Thymus (tissue), 11 donors: Measurements from ENCODE around the gene LMTK2. TPM values are rescaled to one million over a fixed set of nuclear protein-coding genes. Genes with fewer than 3 reads are reported as not detected.

Experiments
- DNase-seq, 9 donors: peaks; one replicate each; pipeline ENCODE4 v3.0.0-alpha.2; 2013; ENCODE audit warnings: low spot score in 9 of 9, low read depth in 6 of 9, missing footprints in 1 of 9
- H3K27ac ChIP-seq, 2 donors: one replicate each; pipeline ENCODE4 v1.5.1; 2013; ENCODE audit warnings: control low read depth in 1 of 2, low read depth in 1 of 2, low read length in 1 of 2, mild to moderate bottlenecking in 1 of 2, moderate library complexity in 1 of 2
- H3K27me3 ChIP-seq, 2 donors: one replicate each; pipeline ENCODE4 v1.5.1; 2013; ENCODE audit warnings: low read length in 1 of 2; ENCODE audit not compliant: control insufficient read depth in 2 of 2, insufficient read depth in 1 of 2
- H3K36me3 ChIP-seq, 2 donors: one replicate each; pipeline ENCODE4 v1.5.1; 2013; ENCODE audit warnings: low read length in 1 of 2, mild to moderate bottlenecking in 1 of 2, moderate library complexity in 1 of 2; ENCODE audit not compliant: control insufficient read depth in 2 of 2, insufficient read depth in 2 of 2
- H3K4me1 ChIP-seq, 2 donors: one replicate each; pipeline ENCODE4 v1.5.1; 2013; ENCODE audit warnings: low read length in 2 of 2; ENCODE audit not compliant: control insufficient read depth in 2 of 2, insufficient read depth in 2 of 2
- H3K4me3 ChIP-seq, 2 donors: one replicate each; pipeline ENCODE4 v1.5.1; 2013; ENCODE audit warnings: low read length in 2 of 2, control low read depth in 1 of 2, mild to moderate bottlenecking in 1 of 2
- H3K9me3 ChIP-seq, 2 donors: one replicate each; pipeline ENCODE4 v1.5.1; 2013; ENCODE audit warnings: low read length in 1 of 2, mild to moderate bottlenecking in 1 of 2; ENCODE audit not compliant: control insufficient read depth in 2 of 2, insufficient read depth in 1 of 2
- WGBS: extraction: QIAGEN DNeasy Blood & Tissue Kit; methylation state at CpG from one replicate; pipeline ENCODE4 v1.1.7; 2013; 5-methylcytosine and 5-hydroxymethylcytosine counted together
- polyA plus RNA-seq: library from polyadenylated mRNA; stranded (reverse); fragments of 200-250 nt; gene quantifications from one replicate; pipeline ENCODE4 v1.2.3, GENCODE V29; 2013
- total RNA-seq: library from RNA; stranded (reverse); fragments of 120-200 nt; gene quantifications from one replicate; pipeline ENCODE4 v1.2.4, GENCODE V29; 2013
- donor health status: healthy.

Gene LMTK2
- total and polyA plus RNA-seq, 2 donors, result 4.4 to 5.4 TPM

GRCh38 chr7:98163704-98164494 is 57.2 kb downstream of the LMTK2 start:
- no peak overlapping the region for H3K27ac ChIP-seq
- no peak for DNase-seq
- no peaks in the 10 kb centered on the region for H3K9me3 ChIP-seq
- no peaks in the 10 kb centered on the region for H3K27me3 ChIP-seq
- H3K4me1 ChIP-seq, result peaks cover 0 to 3% of the 10 kb centered on the region in 2 donors
- 93% methylated on average over 16 of the region's 16 CpGs for WGBS
- peaks cover 4 to 10% of the 10 kb centered on the region in 2 donors for H3K36me3 ChIP-seq
- no peak overlapping the region for H3K4me3 ChIP-seq

GRCh38 chr7:98165827-98166667 is 59.4 kb downstream of the LMTK2 start:
- H3K36me3 ChIP-seq, result peaks cover 3 to 6% of the 10 kb centered on the region in 2 donors
- no peaks in the 10 kb centered on the region for H3K9me3 ChIP-seq
- no peak overlapping the region for H3K27ac ChIP-seq
- peaks cover 0 to 3% of the 10 kb centered on the region in 2 donors for H3K4me1 ChIP-seq
- no peak overlapping the region for H3K4me3 ChIP-seq
- 84% methylated on average over 18 of the region's 18 CpGs for WGBS
- DNase-seq, result peak in 8 of 9 donors; percentile 2 to 46 (median 7)
- no peaks in the 10 kb centered on the region for H3K27me3 ChIP-seq

- Histone ChIP-seq H3K36me3 (peaks cover 6 to 9% of the 10 kb centered on the region in 2 donors), H3K9me3 (no peaks in the 10 kb centered on the region), H3K27me3 (no peaks in the 10 kb centered on the region), H3K27ac (no peak overlapping the region), H3K4me3 (no peak overlapping the region), H3K4me1 (peaks cover 0 to 3% of the 10 kb centered on the region in 2 donors)
- DNase-seq, result no peak
- WGBS, result 93% methylated on average over 2 of the region's 2 CpGs
Observed at GRCh38 chr7:98166668-98166970, 60.0 kb downstream of the LMTK2 start.

DNA sequence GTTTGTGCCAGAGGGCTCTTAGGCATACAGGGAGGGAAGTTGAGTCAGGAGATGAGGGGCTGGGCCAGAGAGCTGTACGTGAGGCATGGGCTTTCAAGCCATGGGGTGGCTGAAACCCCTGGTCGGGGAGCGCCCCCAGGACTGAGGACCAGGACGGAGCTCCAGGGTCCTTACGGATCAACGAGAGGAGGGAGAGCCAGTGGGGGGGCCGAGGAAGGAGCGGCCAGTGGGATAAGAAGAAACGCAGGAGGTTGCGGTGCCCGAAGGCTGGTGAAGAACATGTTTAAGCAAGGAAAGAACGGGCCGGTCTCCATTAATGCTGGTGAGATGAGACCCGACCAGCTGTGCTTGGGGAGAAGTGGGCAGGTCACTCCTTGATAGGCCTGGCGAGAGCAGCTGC is 61.0 kb downstream of the LMTK2 start:
- Histone ChIP-seq H3K4me1 (peaks cover 0 to 3% of the 10 kb centered on the region in 2 donors), H3K4me3 (no peak overlapping the region), H3K27me3 (no peaks in the 10 kb centered on the region), H3K27ac (no peak overlapping the region), H3K36me3 (peaks cover 9 to 14% of the 10 kb centered on the region in 2 donors), H3K9me3 (no peaks in the 10 kb centered on the region)
- 98% methylated on average over 15 of the region's 15 CpGs for WGBS
- DNase-seq, result no peak

GRCh38 chr7:98168181-98168903 is 61.7 kb downstream of the LMTK2 start:
- Histone ChIP-seq H3K27me3 (no peaks in the 10 kb centered on the region), H3K4me3 (no peak overlapping the region), H3K9me3 (no peaks in the 10 kb centered on the region), H3K27ac (no peak overlapping the region), H3K36me3 (peaks cover 9 to 14% of the 10 kb centered on the region in 2 donors), H3K4me1 (peaks cover 0 to 3% of the 10 kb centered on the region in 2 donors)
- WGBS, result 84% methylated on average over 17 of the region's 17 CpGs
- peak in 7 of 9 donors; percentile 34 to 76 (median 52) for DNase-seq

GRCh38 chr7:98168904-98169621 is 62.4 kb downstream of the LMTK2 start:
- peaks cover 9 to 14% of the 10 kb centered on the region in 2 donors for H3K36me3 ChIP-seq
- H3K4me1 ChIP-seq, result peaks cover 0 to 2% of the 10 kb centered on the region in 2 donors
- H3K27ac ChIP-seq, result no peak overlapping the region
- H3K9me3 ChIP-seq, result no peaks in the 10 kb centered on the region
- H3K27me3 ChIP-seq, result no peaks in the 10 kb centered on the region
- H3K4me3 ChIP-seq, result no peak overlapping the region
- WGBS, result 97% methylated on average over 5 of the region's 5 CpGs
- no peak for DNase-seq

DNA sequence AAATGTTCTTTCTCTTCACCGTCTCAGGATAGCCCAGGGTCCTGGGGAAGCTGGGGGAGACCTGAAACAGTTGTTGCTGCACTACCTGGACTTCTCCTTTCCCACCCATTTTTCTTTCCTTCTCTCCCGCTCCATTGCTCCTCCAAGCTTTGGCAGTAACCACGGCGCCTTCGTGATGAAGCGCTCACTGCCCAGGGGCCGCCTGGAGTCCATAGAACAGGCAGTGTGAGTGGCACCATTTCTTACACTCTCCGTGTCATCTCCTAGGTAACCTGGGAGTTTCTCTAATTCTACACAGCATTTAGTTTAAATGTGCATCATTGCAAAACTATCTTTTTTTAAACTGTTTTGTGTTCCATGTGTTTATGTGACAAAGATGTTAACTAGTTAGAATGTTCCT is 64.3 kb downstream of the LMTK2 start:
- Histone ChIP-seq H3K4me1 (no peaks in the 10 kb centered on the region), H3K27me3 (no peaks in the 10 kb centered on the region), H3K36me3 (peaks cover 12 to 16% of the 10 kb centered on the region in 2 donors), H3K4me3 (no peak overlapping the region), H3K9me3 (no peaks in the 10 kb centered on the region), H3K27ac (no peak overlapping the region)
- DNase-seq, result no peak
- 99% methylated on average over 8 of the region's 8 CpGs for WGBS

DNA sequence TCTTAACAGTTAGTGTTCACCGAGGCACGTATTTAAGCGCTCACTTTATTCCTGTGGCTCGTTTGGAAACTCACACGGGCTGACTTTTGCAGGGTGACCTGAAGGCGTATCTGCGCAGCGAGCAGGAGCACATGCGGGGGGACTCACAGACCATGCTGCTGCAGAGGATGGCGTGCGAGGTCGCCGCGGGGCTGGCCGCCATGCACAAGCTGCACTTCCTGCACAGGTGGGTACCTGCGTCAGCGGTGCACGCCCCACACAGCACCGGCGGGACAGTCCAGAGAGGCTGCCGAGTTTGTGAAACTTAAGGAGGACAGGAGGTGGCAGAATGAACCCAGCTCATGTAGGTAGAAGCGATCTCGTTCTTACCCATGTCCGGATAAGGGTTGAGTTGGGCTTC is 64.8 kb downstream of the LMTK2 start:
- H3K4me1 ChIP-seq, result no peaks in the 10 kb centered on the region
- WGBS, result 98% methylated on average over 24 of the region's 24 CpGs
- H3K27ac ChIP-seq, result no peak overlapping the region
- H3K36me3 ChIP-seq, result peaks cover 12 to 16% of the 10 kb centered on the region in 2 donors
- H3K4me3 ChIP-seq, result no peak overlapping the region
- DNase-seq, result no peak
- no peaks in the 10 kb centered on the region for H3K27me3 ChIP-seq
- H3K9me3 ChIP-seq, result no peaks in the 10 kb centered on the region
